ENCODE data around the gene ILF2.

ILF2 gene

DNA sequence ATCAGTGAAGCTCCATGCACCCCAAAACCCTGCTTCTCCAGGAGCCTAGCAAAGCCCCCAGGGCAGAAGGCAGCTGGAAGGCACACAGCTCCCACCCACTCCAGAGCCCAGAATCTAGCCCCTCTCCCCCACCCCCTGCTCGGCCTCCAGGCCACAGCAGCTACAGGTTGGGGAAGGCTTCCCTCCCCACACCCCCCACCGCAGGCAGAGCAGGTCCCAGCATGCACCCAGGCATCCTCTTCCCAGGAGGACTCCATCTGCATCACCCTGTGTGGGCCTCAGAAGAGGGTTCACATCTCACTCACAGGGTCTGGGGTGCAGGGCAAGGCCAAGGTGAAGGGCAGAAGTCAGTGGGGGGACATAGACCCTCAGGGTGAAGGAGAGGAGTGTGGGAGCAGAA lies 55.4 kb downstream of the ILF2 start:
- no peak overlapping the region for H3K4me3 ChIP-seq (replicated peaks; ENCODE audit: insufficient read depth, low read length)
- TF ChIP-seq, protein P1, sequence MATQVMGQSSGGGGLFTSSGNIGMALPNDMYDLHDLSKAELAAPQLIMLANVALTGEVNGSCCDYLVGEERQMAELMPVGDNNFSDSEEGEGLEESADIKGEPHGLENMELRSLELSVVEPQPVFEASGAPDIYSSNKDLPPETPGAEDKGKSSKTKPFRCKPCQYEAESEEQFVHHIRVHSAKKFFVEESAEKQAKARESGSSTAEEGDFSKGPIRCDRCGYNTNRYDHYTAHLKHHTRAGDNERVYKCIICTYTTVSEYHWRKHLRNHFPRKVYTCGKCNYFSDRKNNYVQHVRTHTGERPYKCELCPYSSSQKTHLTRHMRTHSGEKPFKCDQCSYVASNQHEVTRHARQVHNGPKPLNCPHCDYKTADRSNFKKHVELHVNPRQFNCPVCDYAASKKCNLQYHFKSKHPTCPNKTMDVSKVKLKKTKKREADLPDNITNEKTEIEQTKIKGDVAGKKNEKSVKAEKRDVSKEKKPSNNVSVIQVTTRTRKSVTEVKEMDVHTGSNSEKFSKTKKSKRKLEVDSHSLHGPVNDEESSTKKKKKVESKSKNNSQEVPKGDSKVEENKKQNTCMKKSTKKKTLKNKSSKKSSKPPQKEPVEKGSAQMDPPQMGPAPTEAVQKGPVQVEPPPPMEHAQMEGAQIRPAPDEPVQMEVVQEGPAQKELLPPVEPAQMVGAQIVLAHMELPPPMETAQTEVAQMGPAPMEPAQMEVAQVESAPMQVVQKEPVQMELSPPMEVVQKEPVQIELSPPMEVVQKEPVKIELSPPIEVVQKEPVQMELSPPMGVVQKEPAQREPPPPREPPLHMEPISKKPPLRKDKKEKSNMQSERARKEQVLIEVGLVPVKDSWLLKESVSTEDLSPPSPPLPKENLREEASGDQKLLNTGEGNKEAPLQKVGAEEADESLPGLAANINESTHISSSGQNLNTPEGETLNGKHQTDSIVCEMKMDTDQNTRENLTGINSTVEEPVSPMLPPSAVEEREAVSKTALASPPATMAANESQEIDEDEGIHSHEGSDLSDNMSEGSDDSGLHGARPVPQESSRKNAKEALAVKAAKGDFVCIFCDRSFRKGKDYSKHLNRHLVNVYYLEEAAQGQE (IDR thresholded peaks at IDR 0.05; ENCODE audit: insufficient replicate concordance, low read depth), result no peak
- TF ChIP-seq SPI1 (IDR thresholded peaks at IDR 0.05; ENCODE audit: borderline replicate concordance, low read depth) (no peak), POLR2AphosphoS5 (IDR thresholded peaks at IDR 0.05; ENCODE audit: low read depth) (no peak), GABPA (IDR thresholded peaks at IDR 0.05; ENCODE audit: low read depth) (no peak)
- TF ChIP-seq, protein P2, sequence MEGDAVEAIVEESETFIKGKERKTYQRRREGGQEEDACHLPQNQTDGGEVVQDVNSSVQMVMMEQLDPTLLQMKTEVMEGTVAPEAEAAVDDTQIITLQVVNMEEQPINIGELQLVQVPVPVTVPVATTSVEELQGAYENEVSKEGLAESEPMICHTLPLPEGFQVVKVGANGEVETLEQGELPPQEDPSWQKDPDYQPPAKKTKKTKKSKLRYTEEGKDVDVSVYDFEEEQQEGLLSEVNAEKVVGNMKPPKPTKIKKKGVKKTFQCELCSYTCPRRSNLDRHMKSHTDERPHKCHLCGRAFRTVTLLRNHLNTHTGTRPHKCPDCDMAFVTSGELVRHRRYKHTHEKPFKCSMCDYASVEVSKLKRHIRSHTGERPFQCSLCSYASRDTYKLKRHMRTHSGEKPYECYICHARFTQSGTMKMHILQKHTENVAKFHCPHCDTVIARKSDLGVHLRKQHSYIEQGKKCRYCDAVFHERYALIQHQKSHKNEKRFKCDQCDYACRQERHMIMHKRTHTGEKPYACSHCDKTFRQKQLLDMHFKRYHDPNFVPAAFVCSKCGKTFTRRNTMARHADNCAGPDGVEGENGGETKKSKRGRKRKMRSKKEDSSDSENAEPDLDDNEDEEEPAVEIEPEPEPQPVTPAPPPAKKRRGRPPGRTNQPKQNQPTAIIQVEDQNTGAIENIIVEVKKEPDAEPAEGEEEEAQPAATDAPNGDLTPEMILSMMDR (IDR thresholded peaks at IDR 0.05; ENCODE audit: insufficient read depth, low read length), result no peak
- DNase-seq (ENCODE audit: low read depth in 1 of 2, low spot score in 1 of 2), result no peak
- no peak overlapping the region for H3K27ac ChIP-seq (replicated peaks)
- H3K27me3 ChIP-seq (ENCODE audit: insufficient read depth, poor library complexity, severe bottlenecking), result no peaks in the 10 kb centered on the region

DNA sequence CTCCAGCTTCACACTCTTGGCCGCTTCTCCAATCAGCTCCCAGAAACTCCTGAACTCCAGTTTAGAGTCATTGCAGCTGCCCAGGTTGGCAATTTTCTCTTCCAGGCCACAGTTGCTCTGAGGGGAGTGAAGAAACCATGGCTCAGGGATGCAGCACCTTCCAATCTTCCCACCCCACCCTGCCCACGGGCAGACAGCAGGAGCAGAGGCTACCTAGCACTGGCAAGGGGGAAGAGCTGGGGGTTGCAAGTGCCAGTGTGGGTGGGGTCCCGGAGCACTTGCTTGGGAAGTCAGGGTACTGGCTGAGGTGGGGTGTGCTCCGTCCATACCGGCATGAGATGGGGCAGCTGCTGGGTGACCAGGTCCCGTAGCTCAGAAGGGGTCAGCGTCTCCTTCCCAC lies 55.9 kb downstream of the ILF2 start:
- no peak for TF ChIP-seq POLR2AphosphoS5 (IDR thresholded peaks at IDR 0.05; ENCODE audit: low read depth)
- TF ChIP-seq, protein P2 (IDR thresholded peaks at IDR 0.05; ENCODE audit: insufficient read depth, low read length), result no peak
- TF ChIP-seq, protein P1 (IDR thresholded peaks at IDR 0.05; ENCODE audit: insufficient replicate concordance, low read depth), result no peak
- TF ChIP-seq GABPA (IDR thresholded peaks at IDR 0.05; ENCODE audit: low read depth), result no peak
- no peak for TF ChIP-seq SPI1 (IDR thresholded peaks at IDR 0.05; ENCODE audit: borderline replicate concordance, low read depth)
- Histone ChIP-seq H3K27ac (replicated peaks) (no peak overlapping the region), H3K4me3 (replicated peaks; ENCODE audit: insufficient read depth, low read length) (no peak overlapping the region), H3K27me3 (ENCODE audit: insufficient read depth, poor library complexity, severe bottlenecking) (no peaks in the 10 kb centered on the region)
- no peak for DNase-seq (ENCODE audit: low read depth in 1 of 2, low spot score in 1 of 2)

DNA sequence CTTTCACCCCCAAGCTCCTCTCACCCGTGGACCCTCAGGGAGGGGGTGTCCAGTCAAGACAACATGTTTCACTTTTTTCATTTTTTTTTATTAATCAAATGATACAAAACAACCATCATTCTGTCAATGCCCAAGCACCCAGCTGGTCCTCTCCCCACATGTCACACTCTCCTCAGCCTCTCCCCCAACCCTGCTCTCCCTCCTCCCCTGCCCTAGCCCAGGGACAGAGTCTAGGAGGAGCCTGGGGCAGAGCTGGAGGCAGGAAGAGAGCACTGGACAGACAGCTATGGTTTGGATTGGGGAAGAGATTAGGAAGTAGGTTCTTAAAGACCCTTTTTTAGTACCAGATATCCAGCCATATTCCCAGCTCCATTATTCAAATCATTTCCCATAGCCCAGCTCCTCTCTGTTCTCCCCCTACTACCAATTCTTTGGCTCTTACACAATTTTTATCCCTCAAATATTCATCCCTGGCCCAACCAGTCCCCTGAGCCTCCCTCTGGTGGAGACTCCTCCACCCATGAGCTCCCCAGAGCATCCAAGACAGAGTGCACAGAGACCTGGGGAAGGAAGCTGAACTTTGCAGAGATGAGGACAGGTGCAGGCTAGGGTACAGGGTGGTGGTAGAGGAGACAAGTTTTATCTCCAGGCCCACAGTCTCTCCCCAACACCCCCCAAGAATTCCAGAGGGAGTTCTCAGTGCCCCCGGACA lies 56.4 kb downstream of the ILF2 start:
- H3K27me3 ChIP-seq (ENCODE audit: insufficient read depth, poor library complexity, severe bottlenecking), result no peaks in the 10 kb centered on the region
- no peak overlapping the region for H3K27ac ChIP-seq (replicated peaks)
- TF ChIP-seq, protein P1 (IDR thresholded peaks at IDR 0.05; ENCODE audit: insufficient replicate concordance, low read depth), result no peak
- TF ChIP-seq POLR2AphosphoS5 (IDR thresholded peaks at IDR 0.05; ENCODE audit: low read depth), result no peak
- TF ChIP-seq GABPA (IDR thresholded peaks at IDR 0.05; ENCODE audit: low read depth), result no peak
- no peak for TF ChIP-seq SPI1 (IDR thresholded peaks at IDR 0.05; ENCODE audit: borderline replicate concordance, low read depth)
- H3K4me3 ChIP-seq (replicated peaks; ENCODE audit: insufficient read depth, low read length), result no peak overlapping the region
- DNase-seq (ENCODE audit: low read depth in 1 of 2, low spot score in 1 of 2), result no peak
